Testis (tissue), 3 donors: ENCODE measurements around the gene INSR. TPM values are rescaled to one million over a fixed set of nuclear protein-coding genes. Genes with fewer than 3 reads are reported as not detected.
A peak's percentile ranks its signal among the peaks of the same experiment; 100 is the strongest.
"Not testable (repeated sequence)": the region's sequence is repeated elsewhere in the genome, so short reads cannot be mapped to it uniquely, and the experiment has no call there.

Source experiments
- DNase-seq: peaks from one replicate; pipeline ENCODE4 v3.0.0-alpha.2; 2019
- H3K27ac ChIP-seq, 2 donors: fragments of 200-600 bp; sonication (generic); one replicate each; pipeline ENCODE4 v1.5.1; 2019
- H3K27me3 ChIP-seq: fragments of 200-600 bp; sonication (generic); one replicate; pipeline ENCODE4 v1.5.1; 2019
- H3K36me3 ChIP-seq: fragments of 200-600 bp; sonication (generic); one replicate; pipeline ENCODE4 v1.5.1; 2017; ENCODE audit warnings: low read depth; ENCODE audit errors: missing control alignments
- H3K4me1 ChIP-seq: fragments of 200-600 bp; sonication (generic); one replicate; pipeline ENCODE4 v1.5.1; 2019
- H3K4me3 ChIP-seq, 2 donors: fragments of 200-600 bp; sonication (generic); one replicate each; pipeline ENCODE4 v1.5.1; 2017 to 2019
- H3K9me3 ChIP-seq: fragments of 200-600 bp; sonication (generic); one replicate; pipeline ENCODE4 v1.5.1; 2017
- CTCF ChIP-seq, 3 experiments: fragments of 450-650 bp in 2 of 3; fragments of 200-600 bp in 1 of 3; sonication (generic) in 1 of 3; IDR thresholded peaks; one replicate each; pipeline ENCODE4 v1.5.1; 2016 to 2019; ENCODE audit warnings: antibody characterized with exemption in 3 of 3, mild to moderate bottlenecking in 2 of 3, moderate library complexity in 1 of 3
- POLR2A ChIP-seq: fragments of 450-650 bp; IDR thresholded peaks from one replicate; pipeline ENCODE4 v1.6.1; 2017; ENCODE audit warnings: antibody characterized with exemption, mild to moderate bottlenecking, moderate library complexity
- WGBS, 2 donors: methylation state at CpG; one replicate each; pipeline ENCODE4 v1.1.5; 2018; 5-methylcytosine and 5-hydroxymethylcytosine counted together
- intact Hi-C: fragments of 100-400 bp; cut with DNase I; formaldehyde crosslinking; loops from one replicate; pipeline ENCODE4 v1.15.1; 2023; ENCODE audit warnings: low total_unique reads
- polyA plus RNA-seq: library from polyadenylated mRNA; stranded (reverse); fragments of 350-450 nt; fragmentation: Illumina TruSeq; extraction: RNeasy Lipid Tissue Mini Kit (QIAGEN cat#74804); gene quantifications from one replicate; pipeline ENCODE4 v1.2.3, GENCODE V29; 2014; ENCODE audit warnings: low read depth, low replicate concordance; ENCODE audit not compliant: insufficient read depth
- total RNA-seq, 2 donors: library from RNA; depleted of rRNA; stranded (reverse); fragments of >200 nt; gene quantifications; one replicate each; pipeline ENCODE4 v1.2.3, GENCODE V29; 2016

The INSR gene
- total and polyA plus RNA-seq, 3 donors from 2014 or later, result 9.3 to 96.5 (median 85.1) TPM

- H3K4me1 ChIP-seq, result peaks cover 32% of the 10 kb centered on the region
- 49 to 57% methylated on average over 6 of the region's 6 CpGs for WGBS, 2 donors
- H3K4me3 ChIP-seq, result no peak overlapping the region
- no peaks in the 10 kb centered on the region for H3K9me3 ChIP-seq
- DNase-seq, result no peak
- intact Hi-C loops, result no loop called here
- TF ChIP-seq CTCF (IDR thresholded peaks at IDR 0.05), result no peak
- no peaks in the 10 kb centered on the region for H3K36me3 ChIP-seq
- peak overlapping the region in 1 of 2 donors; percentile 15 for H3K27ac ChIP-seq
- no peaks in the 10 kb centered on the region for H3K27me3 ChIP-seq
Observed at GRCh38 chr19:7227735-7228134, 66.5 kb downstream of the INSR start.

- H3K9me3 ChIP-seq, DNase-seq, H3K4me3 ChIP-seq, intact Hi-C loops, H3K27me3 ChIP-seq, H3K27ac ChIP-seq, H3K36me3 ChIP-seq: not testable (repeated sequence)
- H3K4me1 ChIP-seq, result peaks cover 32% of the 10 kb centered on the region
- 81 to 83% methylated on average over 5 of the region's 5 CpGs for WGBS, 2 donors
Observed at GRCh38 chr19:7227149-7227548, 67.1 kb downstream of the INSR start.

- peaks cover 32% of the 10 kb centered on the region for H3K4me1 ChIP-seq
- intact Hi-C loops, result no loop called here
- H3K27ac ChIP-seq, result no peak overlapping the region
- no peaks in the 10 kb centered on the region for H3K36me3 ChIP-seq
- no peak for DNase-seq
- no peaks in the 10 kb centered on the region for H3K9me3 ChIP-seq
- no peak overlapping the region for H3K4me3 ChIP-seq
- TF ChIP-seq CTCF (IDR thresholded peaks at IDR 0.05) (no peak), POLR2A (no peak)
- no peaks in the 10 kb centered on the region for H3K27me3 ChIP-seq
Observed at GRCh38 chr19:7226739-7227138, 67.5 kb downstream of the INSR start.

GRCh38 chr19:7225741-7226140, 68.5 kb downstream of the INSR start:
- TF ChIP-seq POLR2A (no peak), CTCF (IDR thresholded peaks at IDR 0.05) (no peak)
- Histone ChIP-seq H3K27me3 (no peaks in the 10 kb centered on the region), H3K4me1 (peaks cover 32% of the 10 kb centered on the region), H3K27ac (no peak overlapping the region), H3K36me3 (no peaks in the 10 kb centered on the region), H3K9me3 (no peaks in the 10 kb centered on the region), H3K4me3 (no peak overlapping the region)
- WGBS, 2 donors, result 88% methylated on average over 9 to 10 of the region's 10 CpGs
- intact Hi-C loops, result no loop called here
- no peak for DNase-seq

GRCh38 chr19:7224995-7225394, 69.2 kb downstream of the INSR start:
- TF ChIP-seq POLR2A (no peak), CTCF (IDR thresholded peaks at IDR 0.05) (no peak)
- Histone ChIP-seq H3K4me1 (peaks cover 26% of the 10 kb centered on the region), H3K27me3 (no peaks in the 10 kb centered on the region), H3K27ac (peak overlapping the region; percentile 42 to 70), H3K4me3 (no peak overlapping the region), H3K36me3 (no peaks in the 10 kb centered on the region), H3K9me3 (no peaks in the 10 kb centered on the region)
- DNase-seq, result no peak
- intact Hi-C loops, result no loop called here
- 94% methylated on average over 7 of the region's 7 CpGs for WGBS, 2 donors
